Fibroblast of mammary gland (primary cell): ENCODE results near the gene CERK.
A peak's percentile ranks its signal among the peaks of the same experiment; 100 is the strongest.

Experiments
- DNase-seq: peaks from one replicate; pipeline ENCODE4 v3.0.0-alpha.2; 2010; ENCODE audit warnings: low read depth
- H3K4me3 ChIP-seq: 2 replicates; pipeline ENCODE4 v1.5.1; 2011; ENCODE audit warnings: low read depth, mild to moderate bottlenecking, low read length, moderate library complexity; ENCODE audit not compliant: control insufficient read depth
- TF ChIP-seq, protein P1 (sequence below): conservative IDR thresholded peaks from 2 replicates; pipeline ENCODE4 v1.5.1; 2011; ENCODE audit warnings: low read depth, low read length, inconsistent platforms; ENCODE audit not compliant: control insufficient read depth, insufficient read depth

CERK gene

GRCh38 chr22:46688949-46689348, 49.1 kb downstream of the CERK start:
- TF ChIP-seq, protein P1, sequence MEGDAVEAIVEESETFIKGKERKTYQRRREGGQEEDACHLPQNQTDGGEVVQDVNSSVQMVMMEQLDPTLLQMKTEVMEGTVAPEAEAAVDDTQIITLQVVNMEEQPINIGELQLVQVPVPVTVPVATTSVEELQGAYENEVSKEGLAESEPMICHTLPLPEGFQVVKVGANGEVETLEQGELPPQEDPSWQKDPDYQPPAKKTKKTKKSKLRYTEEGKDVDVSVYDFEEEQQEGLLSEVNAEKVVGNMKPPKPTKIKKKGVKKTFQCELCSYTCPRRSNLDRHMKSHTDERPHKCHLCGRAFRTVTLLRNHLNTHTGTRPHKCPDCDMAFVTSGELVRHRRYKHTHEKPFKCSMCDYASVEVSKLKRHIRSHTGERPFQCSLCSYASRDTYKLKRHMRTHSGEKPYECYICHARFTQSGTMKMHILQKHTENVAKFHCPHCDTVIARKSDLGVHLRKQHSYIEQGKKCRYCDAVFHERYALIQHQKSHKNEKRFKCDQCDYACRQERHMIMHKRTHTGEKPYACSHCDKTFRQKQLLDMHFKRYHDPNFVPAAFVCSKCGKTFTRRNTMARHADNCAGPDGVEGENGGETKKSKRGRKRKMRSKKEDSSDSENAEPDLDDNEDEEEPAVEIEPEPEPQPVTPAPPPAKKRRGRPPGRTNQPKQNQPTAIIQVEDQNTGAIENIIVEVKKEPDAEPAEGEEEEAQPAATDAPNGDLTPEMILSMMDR, result no peak
- no peak overlapping the region for H3K4me3 ChIP-seq
- no peak for DNase-seq

DNA sequence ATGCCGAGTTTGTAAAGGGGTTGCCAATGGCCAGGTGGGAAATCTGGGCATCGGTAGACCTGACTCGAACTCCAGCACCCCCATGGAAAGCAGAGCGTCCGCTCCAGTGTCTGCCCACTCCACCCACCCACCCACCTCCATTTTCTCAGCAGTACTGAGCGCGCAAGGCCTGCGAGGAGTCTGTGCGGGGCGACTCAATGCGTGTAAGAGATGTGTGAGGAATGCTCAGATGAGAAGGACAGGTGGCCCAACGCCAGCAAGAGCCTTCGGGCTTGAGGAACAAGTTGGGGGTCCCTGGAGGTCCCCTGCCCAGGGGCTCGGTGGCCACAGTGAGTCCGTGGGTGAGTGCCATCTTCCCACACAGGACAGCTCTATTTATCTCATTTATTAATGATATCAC, 50.6 kb downstream of the CERK start:
- no peak for DNase-seq
- TF ChIP-seq, protein P1, result no peak
- no peak overlapping the region for H3K4me3 ChIP-seq

DNA sequence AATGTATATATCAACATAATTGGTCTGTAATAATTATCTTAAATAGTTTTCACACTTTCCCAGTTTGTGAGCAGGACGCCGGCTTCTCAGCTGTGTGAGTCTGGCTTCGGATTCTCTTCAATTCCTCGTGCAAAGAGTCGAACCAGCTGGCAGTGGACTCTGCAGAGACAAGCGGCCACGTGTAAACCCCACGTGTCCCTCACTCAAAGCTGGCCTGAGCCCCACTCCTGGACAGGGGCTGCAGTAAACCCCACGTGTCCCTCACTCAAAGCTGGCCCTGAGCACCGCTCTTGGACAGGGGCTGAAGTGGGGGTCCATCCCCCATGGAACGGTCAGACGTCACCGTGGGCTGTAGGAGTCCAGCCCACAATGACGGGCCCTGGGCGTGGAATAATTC, 51.0 kb downstream of the CERK start:
- DNase-seq, result no peak
- H3K4me3 ChIP-seq, result no peak overlapping the region
- TF ChIP-seq, protein P1, result no peak

DNA sequence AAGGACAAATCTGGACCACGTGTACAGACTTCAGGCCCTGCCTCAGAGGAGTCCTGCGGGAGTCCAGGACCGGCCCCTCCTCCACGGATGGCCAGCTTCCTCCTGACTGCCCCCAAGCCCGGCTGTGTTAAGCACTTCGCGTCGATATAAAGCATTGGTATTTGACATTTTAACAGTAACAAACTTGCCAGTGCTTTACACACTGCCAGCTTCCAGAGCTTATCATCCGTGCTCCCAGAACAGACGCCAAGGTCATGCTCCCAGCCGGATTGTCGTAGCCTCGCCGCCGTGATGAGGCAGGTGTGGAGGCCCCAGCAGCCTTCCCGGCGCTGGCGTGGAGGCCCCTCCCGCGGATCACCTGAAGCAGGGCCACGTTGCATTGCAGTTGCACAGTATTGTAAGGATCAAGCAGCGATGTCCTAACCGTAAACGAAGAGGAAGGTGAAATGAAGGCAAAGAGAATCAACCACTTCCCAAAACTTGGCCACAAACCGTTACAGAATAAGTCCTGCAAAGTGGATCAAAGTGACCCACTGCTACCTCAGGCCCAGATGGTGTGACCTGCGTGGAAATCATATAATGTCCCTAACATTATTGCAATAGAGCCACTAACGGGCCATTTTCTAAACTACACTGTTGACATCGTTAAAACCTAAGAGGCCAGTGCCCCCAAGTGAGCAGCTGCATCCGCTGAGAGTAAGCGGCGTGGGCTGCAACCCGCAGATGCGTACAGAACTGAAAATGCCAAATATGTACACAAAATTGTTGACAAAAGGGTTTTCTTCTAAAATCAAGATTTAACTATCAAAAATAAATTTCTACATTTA, 51.6 kb downstream of the CERK start:
- no peak overlapping the region for H3K4me3 ChIP-seq
- TF ChIP-seq, protein P1, result no peak
- DNase-seq, result no peak

DNA sequence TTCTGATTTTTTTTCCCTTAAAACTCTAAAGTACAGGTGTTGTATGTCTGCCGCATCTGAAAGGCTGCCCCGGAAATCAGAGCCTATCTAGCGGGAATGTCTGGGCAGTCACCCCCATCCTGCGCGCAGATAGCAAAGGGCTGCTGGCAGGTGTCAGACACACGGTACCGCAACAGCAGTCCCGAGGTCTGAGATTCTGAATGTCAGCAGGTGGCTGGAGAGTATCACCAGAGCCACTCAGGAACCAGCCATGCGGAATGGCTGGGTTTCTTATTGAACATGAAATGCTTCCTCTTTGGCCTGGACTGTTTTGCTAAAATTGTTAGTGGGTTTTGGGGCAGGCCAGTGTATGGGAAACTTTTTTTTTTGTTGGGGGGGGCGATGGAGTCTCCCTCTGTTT, 53.3 kb downstream of the CERK start:
- no peak overlapping the region for H3K4me3 ChIP-seq
- no peak for DNase-seq
- TF ChIP-seq, protein P1, result no peak

GRCh38 chr22:46682011-46682731, 55.9 kb downstream of the CERK start:
- no peak overlapping the region for H3K4me3 ChIP-seq
- TF ChIP-seq, protein P1, result no peak
- no peak for DNase-seq

- TF ChIP-seq, protein P1, result peak; percentile 23
- H3K4me3 ChIP-seq, result no peak overlapping the region
- no peak for DNase-seq
Measured at GRCh38 chr22:46681010-46681409, 57.0 kb downstream of the CERK start.
